ENCODE measurements around the gene TBL1X. TPM values are rescaled to one million over a fixed set of nuclear protein-coding genes. Genes with fewer than 3 reads are reported as not detected.

TBL1X gene
- total and polyA plus RNA-seq, 8 donors: 2.4 to 16.6 (median 9.3) TPM

DNA sequence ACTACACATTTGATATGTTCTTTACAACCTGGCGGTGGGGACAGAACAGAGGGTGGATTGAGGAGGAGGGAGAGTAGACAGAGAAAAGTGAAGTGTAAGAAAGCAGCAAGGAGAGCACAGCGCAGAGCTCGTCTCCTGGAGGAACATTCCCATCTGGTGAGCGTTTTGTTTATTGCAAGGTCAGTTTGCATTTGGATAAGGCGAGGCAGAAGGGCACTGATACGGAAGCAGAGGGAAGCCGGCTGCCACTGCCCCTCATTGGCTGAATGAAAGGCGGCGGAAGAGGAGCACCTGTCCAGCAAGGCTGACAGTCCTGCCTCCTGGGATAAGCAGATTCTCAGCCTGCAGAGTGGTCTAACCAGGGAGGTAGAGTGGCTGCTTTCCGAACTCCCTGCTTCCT, 217.6 kb downstream of the TBL1X start:
- DNase-seq (no peak), FAIRE-seq (no peak), ATAC-seq (peak in 3 of 4 donors; percentile 66 to 72 (median 70))
- 27 to 35% methylated on average over 10 of the region's 10 CpGs for WGBS, 2 donors
- TF ChIP-seq, protein P1, sequence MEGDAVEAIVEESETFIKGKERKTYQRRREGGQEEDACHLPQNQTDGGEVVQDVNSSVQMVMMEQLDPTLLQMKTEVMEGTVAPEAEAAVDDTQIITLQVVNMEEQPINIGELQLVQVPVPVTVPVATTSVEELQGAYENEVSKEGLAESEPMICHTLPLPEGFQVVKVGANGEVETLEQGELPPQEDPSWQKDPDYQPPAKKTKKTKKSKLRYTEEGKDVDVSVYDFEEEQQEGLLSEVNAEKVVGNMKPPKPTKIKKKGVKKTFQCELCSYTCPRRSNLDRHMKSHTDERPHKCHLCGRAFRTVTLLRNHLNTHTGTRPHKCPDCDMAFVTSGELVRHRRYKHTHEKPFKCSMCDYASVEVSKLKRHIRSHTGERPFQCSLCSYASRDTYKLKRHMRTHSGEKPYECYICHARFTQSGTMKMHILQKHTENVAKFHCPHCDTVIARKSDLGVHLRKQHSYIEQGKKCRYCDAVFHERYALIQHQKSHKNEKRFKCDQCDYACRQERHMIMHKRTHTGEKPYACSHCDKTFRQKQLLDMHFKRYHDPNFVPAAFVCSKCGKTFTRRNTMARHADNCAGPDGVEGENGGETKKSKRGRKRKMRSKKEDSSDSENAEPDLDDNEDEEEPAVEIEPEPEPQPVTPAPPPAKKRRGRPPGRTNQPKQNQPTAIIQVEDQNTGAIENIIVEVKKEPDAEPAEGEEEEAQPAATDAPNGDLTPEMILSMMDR (IDR thresholded peaks at IDR 0.05): no peak
- no peaks in the 10 kb centered on the region for H3K4me1 ChIP-seq
- no peaks in the 10 kb centered on the region for H3K36me3 ChIP-seq
- no peaks in the 10 kb centered on the region for H3K27me3 ChIP-seq
- H3K27ac ChIP-seq: no peak overlapping the region
- no peaks in the 10 kb centered on the region for H3K9me3 ChIP-seq
- intact Hi-C loops (cut with DNase I): no loop called here
- no peak overlapping the region for H3K4me3 ChIP-seq

DNA sequence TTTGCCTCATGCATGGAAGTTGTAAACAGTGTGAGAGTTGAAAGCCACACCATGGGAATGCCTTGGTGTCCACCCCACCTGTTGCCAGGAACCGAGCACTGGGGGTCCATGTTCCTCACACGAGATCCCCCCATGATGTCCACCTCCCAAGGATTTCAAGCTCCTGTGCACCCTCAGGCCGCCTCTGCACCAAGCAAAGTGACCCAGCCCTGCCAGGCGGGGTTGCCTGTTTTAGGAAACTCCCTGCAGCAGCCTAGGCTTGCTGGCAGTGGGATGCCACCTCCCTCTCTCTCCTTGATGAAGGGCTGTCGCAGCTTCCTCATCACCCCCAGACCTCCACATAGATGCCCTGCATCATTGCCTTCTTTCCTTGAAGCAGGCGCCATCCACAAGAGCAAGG, 218.0 kb downstream of the TBL1X start:
- intact Hi-C loops (cut with DNase I): no loop called here
- FAIRE-seq (no peak), ATAC-seq (no peak), DNase-seq (no peak)
- H3K4me1 ChIP-seq: no peaks in the 10 kb centered on the region
- H3K9me3 ChIP-seq: no peaks in the 10 kb centered on the region
- no peaks in the 10 kb centered on the region for H3K36me3 ChIP-seq
- whole genome bisulfite sequencing, 2 donors: 72 to 84% methylated on average over 6 of the region's 6 CpGs
- TF ChIP-seq, protein P1 (IDR thresholded peaks at IDR 0.05): no peak
- H3K27ac ChIP-seq: no peak overlapping the region
- no peak overlapping the region for H3K4me3 ChIP-seq
- no peaks in the 10 kb centered on the region for H3K27me3 ChIP-seq

DNA sequence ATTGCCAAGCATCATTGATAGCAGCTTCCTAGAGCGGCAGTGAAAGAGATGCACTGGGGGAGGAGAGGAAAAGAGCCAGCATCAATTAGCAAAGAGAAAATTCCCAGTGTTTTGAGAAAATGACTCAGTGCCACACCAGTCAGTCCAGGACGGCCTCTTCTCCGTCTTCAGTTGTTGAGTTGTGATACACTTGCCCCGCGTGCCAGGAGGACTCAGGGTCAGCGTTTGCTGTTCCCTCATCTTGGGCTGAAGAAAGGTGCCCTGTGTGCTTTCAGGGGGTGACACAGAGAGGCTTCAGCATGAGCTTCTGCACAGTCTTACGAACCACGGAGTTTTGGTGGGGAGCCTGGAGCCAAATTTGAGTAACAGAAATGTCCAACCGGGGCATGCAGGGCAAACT, 218.5 kb downstream of the TBL1X start:
- intact Hi-C loops (cut with DNase I): no loop called here
- Histone ChIP-seq H3K4me3 (no peak overlapping the region), H3K9me3 (no peaks in the 10 kb centered on the region), H3K4me1 (no peaks in the 10 kb centered on the region), H3K36me3 (no peaks in the 10 kb centered on the region), H3K27me3 (no peaks in the 10 kb centered on the region), H3K27ac (no peak overlapping the region)
- WGBS, 2 donors: 87 to 93% methylated on average over 9 of the region's 9 CpGs
- DNase-seq: no peak
- no peak for FAIRE-seq
- no peak for ATAC-seq
- TF ChIP-seq, protein P1 (IDR thresholded peaks at IDR 0.05): no peak

DNA sequence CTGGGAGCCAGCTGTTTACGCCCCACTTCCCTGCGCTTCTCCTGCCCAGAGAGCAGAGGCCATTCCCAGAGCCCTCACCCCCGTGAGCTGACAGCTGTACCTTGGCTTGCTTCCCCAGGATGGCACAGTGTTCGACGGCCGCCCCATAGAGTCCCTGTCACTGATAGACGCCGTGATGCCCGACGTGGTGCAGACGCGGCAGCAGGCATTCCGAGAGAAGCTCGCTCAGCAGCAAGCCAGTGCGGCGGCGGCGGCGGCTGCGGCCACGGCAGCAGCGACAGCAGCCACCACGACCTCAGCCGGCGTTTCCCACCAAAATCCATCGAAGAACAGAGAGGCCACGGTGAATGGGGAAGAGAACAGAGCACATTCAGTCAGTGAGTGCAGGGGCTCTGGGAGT, 223.0 kb downstream of the TBL1X start:
- WGBS, 2 donors: 88 to 95% methylated on average over 27 of the region's 27 CpGs
- no peaks in the 10 kb centered on the region for H3K4me1 ChIP-seq
- intact Hi-C loops (cut with DNase I): no loop called here

DNA sequence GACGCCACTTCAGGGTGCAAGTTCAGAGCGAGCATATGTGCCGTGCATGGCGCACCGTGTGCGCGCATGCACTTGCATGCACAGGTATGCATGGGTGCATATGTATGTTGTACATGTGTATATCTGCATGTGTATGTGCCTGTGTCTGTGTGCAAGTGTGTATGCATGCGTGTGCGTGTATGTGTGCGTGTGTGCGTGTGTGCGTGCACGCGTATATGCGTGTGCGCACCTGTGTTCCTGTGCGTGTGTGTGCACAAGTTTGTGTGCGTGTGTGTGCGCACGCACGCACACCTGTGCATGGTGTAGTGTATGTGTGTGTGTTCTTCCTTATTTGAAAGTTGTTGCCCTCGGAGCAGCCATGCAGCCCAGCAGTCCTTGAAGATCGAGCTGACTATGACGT, 224.0 kb downstream of the TBL1X start:
- no peak overlapping the region for H3K4me3 ChIP-seq
- no peak overlapping the region for H3K27ac ChIP-seq
- H3K4me1 ChIP-seq: no peaks in the 10 kb centered on the region
- DNase-seq (no peak), ATAC-seq (no peak), FAIRE-seq (no peak)
- intact Hi-C loops (cut with DNase I): no loop called here
- 92 to 97% methylated on average over 24 of the region's 24 CpGs for WGBS, 2 donors
- no peaks in the 10 kb centered on the region for H3K36me3 ChIP-seq
- H3K9me3 ChIP-seq: no peaks in the 10 kb centered on the region
- TF ChIP-seq, protein P1 (IDR thresholded peaks at IDR 0.05): no peak
- H3K27me3 ChIP-seq: no peaks in the 10 kb centered on the region

More for the DNA sequence above, 223.0 kb downstream of the TBL1X start:
- Histone ChIP-seq H3K9me3 (no peaks in the 10 kb centered on the region), H3K27ac (no peak overlapping the region), H3K4me3 (no peak overlapping the region), H3K27me3 (no peaks in the 10 kb centered on the region), H3K36me3 (no peaks in the 10 kb centered on the region)
- FAIRE-seq (no peak), ATAC-seq (no peak), DNase-seq (no peak)
- TF ChIP-seq, protein P1 (IDR thresholded peaks at IDR 0.05): no peak

All from pancreas (tissue), 10 donors.